Activated CD4-positive, CD25-positive, alpha-beta regulatory T cell (primary cell): ENCODE measurements around the gene HPCAL1.

Experiments used
- DNase-seq, 4 experiments: peaks; one replicate each; lab custom pipeline; 2025; lab: John Stamatoyannopoulos, UW

HPCAL1 gene

GRCh38 chr2:10355471-10356438, 53.1 kb downstream of the HPCAL1 start:
- no peak for DNase-seq

DNA sequence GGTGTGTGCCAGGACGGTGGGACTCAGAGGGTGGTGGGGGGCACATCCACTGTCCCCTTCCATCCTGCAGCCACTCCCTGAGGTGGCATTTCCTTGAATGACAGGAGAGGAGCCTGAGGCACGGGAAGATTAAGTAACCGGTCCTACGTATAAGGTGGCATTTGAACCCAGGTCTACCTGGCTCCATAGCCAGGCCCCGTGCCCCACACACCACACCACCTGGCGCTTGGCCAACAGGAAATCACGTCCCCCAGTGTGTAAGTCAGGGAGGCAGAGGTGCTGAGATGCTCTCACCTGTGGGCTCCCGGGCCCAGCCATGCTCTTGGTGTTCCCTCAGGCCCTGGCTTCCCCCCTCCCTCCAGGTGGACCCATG, 53.7 kb downstream of the HPCAL1 start:
- no peak for DNase-seq

- DNase-seq: no peak
Observed at GRCh38 chr2:10357193-10358169, 54.8 kb downstream of the HPCAL1 start.

DNA sequence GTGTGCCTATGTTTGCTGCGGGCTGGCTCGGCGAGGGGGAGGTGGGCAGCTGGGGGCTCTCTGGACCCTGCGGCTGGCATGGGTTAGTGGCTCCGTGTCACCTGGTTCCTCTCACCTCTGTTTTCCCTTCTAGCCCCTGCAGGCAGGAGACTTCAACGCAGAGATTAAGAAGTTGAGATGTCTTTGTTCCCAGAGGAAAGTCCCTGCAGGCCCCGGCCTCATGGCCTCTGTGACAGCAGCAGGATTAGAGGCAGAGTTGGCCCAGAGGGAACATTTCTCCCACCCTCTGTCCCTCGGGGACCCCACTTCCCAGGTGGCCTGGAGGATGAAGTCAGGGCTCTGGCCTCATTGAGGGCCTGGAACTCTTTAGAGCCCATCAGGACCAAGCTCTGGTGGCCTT, 56.5 kb downstream of the HPCAL1 start:
- DNase-seq: no peak

DNA sequence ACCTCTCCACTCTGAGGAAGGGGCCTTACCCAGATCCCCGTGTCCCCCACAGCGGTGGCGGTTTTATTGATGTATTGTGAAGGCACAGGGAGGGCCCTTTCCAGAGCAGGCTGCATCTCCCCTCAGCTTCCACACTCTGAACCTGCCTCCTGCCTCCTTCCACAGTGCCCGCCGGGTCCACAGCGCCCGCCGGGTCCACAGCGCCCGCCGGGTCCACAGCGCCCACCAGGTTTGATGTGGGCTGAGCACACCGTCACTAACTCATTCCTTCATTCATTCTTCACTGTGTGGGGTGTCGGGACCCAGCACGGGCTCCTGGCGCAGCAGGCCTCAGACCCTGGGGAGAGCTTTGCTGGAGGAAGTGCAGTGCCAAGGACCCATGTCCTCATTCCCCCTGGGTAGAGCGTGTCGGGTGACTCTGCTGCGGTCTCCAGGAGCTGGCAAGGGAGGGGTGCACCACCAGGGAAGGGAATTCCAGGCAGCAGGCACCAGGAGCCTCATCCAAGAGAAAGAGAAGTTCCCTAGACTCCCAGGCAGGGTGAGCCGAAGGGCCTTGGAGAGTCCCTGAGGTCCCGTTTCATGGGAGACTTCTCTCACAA, 57.1 kb downstream of the HPCAL1 start:
- no peak for DNase-seq

GRCh38 chr2:10360460-10360849, 57.8 kb downstream of the HPCAL1 start:
- DNase-seq: no peak

GRCh38 chr2:10360850-10361588, 58.3 kb downstream of the HPCAL1 start:
- no peak for DNase-seq

DNA sequence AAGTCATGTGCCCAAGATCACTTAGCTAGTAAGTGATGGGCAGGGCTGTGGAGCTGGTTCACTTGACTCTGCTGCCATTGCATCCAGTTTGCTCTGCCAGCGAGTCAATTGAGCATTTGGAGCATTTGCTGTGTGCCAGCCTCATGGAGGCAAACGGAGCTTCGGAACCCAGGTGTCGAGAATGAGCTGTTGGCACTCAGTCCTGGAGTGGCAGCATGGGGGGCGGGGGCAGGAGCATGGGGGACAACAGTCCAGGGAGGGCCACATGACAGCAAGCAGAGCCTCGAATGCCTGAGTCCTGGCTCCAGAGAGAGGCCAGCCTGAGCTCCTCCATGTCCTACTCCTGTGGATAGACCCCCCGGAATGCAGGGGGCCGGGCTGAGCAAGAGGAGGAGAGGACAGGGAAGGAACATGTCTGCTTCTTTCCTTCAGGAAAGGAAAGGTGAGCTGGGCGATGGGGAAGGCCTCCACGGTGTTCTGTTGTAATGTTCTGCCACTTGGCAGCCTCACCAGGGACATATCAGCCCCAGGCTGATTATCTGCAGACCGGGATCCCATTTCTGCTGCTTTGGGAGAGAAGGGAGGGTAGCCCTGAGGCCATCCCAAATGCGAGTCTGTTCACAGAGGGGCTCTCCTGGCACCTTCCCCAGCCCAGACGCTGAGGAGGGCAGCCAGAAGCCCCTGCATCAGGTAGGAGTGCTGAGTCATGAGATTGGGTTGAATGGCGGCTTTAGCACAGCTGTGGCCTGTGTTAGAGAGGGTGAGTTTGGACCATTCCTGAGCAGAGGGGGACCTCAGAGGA, 59.6 kb downstream of the HPCAL1 start:
- DNase-seq: no peak

DNA sequence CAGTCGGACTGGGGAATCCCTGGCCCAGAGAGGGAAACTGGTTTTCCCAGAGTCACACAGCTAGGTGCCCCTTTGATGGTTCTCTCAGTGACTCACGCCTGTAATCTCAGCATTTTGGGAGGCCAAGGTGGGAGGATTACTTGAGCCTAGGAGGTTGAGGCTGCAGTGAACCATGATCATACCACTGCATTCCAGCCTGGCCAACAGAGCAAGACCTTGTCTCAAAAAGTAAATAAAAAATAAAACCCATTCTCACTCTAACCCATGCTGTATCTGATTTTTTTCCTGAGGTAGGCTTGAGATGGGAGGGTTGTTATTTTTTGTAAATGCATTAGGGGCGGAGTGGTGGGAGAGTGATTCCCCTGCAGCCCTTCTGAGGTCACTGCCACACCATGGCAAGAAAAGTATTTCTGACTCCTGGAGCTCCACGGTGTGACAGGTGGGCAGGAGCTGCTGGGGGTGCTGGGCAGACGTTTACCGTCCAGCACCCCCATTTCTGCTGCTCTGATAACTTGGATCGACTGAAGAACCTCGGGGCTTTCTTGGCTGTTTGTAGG, 60.3 kb downstream of the HPCAL1 start:
- no peak for DNase-seq

GRCh38 chr2:10363861-10364610, 61.3 kb downstream of the HPCAL1 start:
- no peak for DNase-seq

DNA sequence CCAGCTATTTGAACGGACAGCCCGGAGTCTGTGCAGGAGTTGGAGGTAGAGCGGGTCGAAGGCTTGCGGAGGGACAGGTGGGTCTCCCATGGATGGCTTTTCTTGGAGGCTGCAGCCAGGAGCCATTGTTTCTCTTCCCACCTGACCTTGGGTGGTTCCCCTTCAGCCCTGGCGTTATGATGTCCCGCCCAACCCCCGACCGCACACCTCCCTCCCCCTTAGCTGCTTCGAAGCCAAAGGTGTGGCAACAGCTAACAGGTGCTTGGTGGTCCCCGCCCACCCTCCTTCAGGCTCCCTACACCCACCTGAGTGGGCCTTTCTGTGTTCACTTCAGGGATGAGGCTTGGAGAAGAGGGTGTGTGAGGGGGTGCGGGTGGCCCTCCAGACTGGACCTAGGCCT, 62.7 kb downstream of the HPCAL1 start:
- DNase-seq: no peak

DNA sequence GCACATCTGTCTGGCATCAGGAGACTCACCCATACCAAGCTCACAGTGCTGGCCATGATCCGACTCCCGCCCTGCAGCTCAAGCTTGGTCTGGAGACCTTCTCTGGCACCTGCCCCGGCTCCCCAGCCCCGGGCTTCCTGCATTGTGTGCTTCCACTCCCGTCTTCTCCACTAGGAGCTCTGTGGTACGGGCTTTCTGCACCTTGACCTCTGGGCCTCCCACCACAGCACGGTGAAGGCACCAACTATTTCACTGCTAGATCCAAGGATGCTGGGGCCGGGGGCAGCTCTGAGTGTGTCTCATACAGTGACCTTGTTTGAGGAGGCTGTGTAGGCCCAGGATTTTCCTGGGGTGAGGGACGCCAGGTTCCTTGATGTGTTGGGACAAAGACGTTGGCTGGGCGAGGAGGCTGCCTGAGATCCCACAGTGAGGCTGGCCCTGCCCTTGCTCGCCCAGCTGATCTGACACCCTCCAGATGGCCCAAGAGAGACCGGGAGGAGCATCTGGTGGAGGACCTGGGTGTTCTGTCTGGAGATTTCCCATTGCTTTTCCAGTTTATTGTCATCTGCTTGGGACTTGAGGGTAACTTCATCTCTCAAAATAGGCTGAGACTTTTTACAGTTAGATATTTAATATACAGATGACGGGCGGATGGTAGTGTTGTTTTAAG, 64.0 kb downstream of the HPCAL1 start:
- no peak for DNase-seq

- no peak for DNase-seq
Observed at GRCh38 chr2:10367472-10368439, 65.1 kb downstream of the HPCAL1 start.

GRCh38 chr2:10368491-10369231, 66.0 kb downstream of the HPCAL1 start:
- DNase-seq: no peak

DNA sequence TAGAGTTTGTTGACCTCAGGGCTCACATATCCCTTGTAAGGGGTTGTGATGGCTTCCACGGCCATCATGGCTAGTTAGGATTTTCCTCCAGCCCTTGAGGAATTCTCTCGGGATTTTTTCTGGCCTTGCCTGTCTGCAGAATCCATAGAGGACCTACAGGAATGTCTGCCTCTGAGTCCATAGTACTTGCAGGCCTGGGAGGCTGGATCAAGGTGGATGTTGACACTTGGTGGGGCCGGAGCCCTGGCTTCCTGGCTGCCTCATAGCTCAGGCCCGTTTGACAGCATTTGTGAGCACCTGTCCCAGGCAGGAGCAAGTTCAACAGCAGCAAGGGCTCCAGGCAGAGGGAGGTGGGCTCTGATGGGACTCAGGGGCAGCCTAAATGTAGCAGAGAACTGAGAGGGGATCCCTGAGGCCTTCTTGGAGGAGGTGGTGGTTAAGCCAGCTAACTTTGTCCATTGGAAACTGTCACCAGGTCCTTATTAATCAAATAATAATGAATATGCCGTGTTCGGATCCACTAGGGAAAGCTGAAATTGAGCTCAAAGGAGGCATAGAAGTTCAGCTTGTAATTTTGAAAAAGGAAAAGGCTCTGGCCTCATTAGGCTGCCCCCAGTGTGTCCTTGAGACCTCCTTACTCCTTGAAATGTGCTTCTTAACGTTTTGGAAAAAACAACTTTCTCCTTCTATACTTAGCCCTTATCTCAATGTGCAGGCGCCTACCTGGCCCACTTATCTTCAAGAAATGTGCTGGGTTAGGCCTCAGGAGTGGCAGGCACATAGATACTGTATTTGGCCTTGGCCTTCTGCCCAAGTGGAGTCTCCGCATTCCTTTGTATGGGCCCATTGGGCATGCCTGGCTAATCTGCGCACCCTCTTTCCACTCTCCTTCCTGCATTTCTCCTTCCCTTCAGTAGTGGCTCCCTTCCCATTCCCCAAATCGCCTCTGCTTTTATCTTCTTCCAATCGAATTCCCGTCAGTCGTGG, 66.9 kb downstream of the HPCAL1 start:
- DNase-seq: no peak

DNA sequence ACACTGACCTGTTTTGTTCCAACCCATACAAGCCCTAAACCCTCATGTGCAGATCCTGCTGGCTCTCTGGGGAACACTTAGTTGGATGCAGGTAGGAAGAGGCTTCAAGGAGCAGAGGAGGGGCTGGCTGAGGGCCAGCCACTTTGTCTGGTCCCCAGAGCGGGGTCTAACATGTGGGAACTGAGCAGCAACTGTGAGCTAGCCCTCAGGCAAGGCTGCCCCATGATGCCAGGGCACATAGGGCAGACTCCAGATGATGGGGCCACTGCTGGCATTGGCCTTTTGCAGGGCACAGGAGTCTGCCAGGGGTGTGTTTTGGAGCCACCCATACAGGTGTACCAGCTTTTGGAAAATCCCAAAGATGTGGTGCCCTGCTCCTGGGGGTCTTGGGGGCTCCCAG, 67.7 kb downstream of the HPCAL1 start:
- DNase-seq: no peak
